ENCODE data around the gene SLC4A7. TPM values are rescaled to one million over a fixed set of nuclear protein-coding genes. Genes with fewer than 3 reads are reported as not detected.

Gene SLC4A7
- total RNA-seq, 2 experiments from 2014 or later: 25.9 to 31.9 TPM

DNA sequence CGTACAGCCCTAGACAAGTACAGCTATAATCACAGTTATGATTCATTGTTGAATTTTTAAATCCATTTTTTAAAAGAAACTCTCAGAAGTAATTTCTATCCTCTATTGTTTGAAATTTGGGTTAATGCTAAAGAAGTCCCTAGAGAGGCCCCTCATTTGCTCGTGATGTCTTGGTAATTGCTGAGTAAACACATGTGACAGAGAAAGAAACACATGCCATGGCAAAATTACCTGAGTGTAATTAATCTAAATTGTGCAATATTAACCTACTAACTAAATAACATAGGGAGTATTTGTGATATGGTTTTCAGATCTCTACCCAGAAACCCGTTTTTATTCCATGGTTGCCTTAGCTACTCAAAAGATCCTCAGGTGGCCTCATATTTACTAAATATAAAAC is 125.8 kb downstream of the SLC4A7 start:
- no TSS peak for BruUV-seq (replicated peaks)
- H3K9me3 ChIP-seq (ENCODE audit: low read length): no peaks in the 10 kb centered on the region
- H3K36me3 ChIP-seq (ENCODE audit: insufficient read depth, low read length): no peaks in the 10 kb centered on the region
- intact Hi-C loops (cut with micrococcal nuclease; ENCODE audit: unreplicated experiment): loop anchor here (5.0 kb wide), 1 partner anchor 124 kb away; the partner anchor contains the start of gene SLC4A7
- DNase-seq (ENCODE audit: low spot score): no peak
- ChIA-PET POLR2A (interaction anchor here (0.5 to 1.0 kb wide), 2 partner anchors 109 to 744 kb away, joined by 3 to 4 read pairs; no protein-coding TSS in a partner anchor), CTCF (ENCODE audit: unreplicated experiment) (no interaction called here)
- H2AFZ ChIP-seq (ENCODE audit: low read length): peak overlapping the region; percentile 31; the same call in 1 of the 2 replicates
- TF ChIP-seq CTCF (conservative IDR thresholded peaks at IDR 0.05; ENCODE audit: low read length): no peak
- no peak for TF ChIP-seq EZH2phosphoT487 (IDR thresholded peaks at IDR 0.05; ENCODE audit: borderline replicate concordance, low read depth, low read length)
- H3K27ac ChIP-seq (ENCODE audit: low read depth, low read length, poor library complexity, severe bottlenecking): no peak overlapping the region
- H3K4me1 ChIP-seq (ENCODE audit: insufficient read depth, low read length, poor library complexity, severe bottlenecking): peaks cover 21% of the 10 kb centered on the region
- H3K4me2 ChIP-seq (ENCODE audit: low read length): no peak overlapping the region
- no peaks in the 10 kb centered on the region for H4K20me1 ChIP-seq (ENCODE audit: insufficient read depth, low read length)
- H3K9me2 ChIP-seq (ENCODE audit: insufficient read depth, low read length): no peaks in the 10 kb centered on the region
- no peaks in the 10 kb centered on the region for H3K79me2 ChIP-seq (ENCODE audit: insufficient read depth, low read depth, low read length)
- no peak overlapping the region for H3K4me3 ChIP-seq (ENCODE audit: low read depth, low read length, poor library complexity, severe bottlenecking)

- Histone ChIP-seq H3K4me1 (ENCODE audit: insufficient read depth, low read length, poor library complexity, severe bottlenecking) (peaks cover 21% of the 10 kb centered on the region), H3K4me2 (ENCODE audit: low read length) (no peak overlapping the region), H2AFZ (ENCODE audit: low read length) (no peak overlapping the region; the same call in 1 of the 2 replicates), H3K36me3 (ENCODE audit: insufficient read depth, low read length) (no peaks in the 10 kb centered on the region), H3K79me2 (ENCODE audit: insufficient read depth, low read depth, low read length) (no peaks in the 10 kb centered on the region), H4K20me1 (ENCODE audit: insufficient read depth, low read length) (no peaks in the 10 kb centered on the region), H3K27ac (ENCODE audit: low read depth, low read length, poor library complexity, severe bottlenecking) (no peak overlapping the region), H3K4me3 (ENCODE audit: low read depth, low read length, poor library complexity, severe bottlenecking) (no peak overlapping the region), H3K9me3 (ENCODE audit: low read length) (no peaks in the 10 kb centered on the region), H3K9me2 (ENCODE audit: insufficient read depth, low read length) (no peaks in the 10 kb centered on the region)
- peak; percentile 64 for DNase-seq (ENCODE audit: low spot score)
- CTCF ChIA-PET (ENCODE audit: unreplicated experiment): no interaction called here
- no TSS peak for BruUV-seq (replicated peaks)
- TF ChIP-seq EZH2phosphoT487 (IDR thresholded peaks at IDR 0.05; ENCODE audit: borderline replicate concordance, low read depth, low read length): no peak
- peak; percentile 86 for TF ChIP-seq CTCF (conservative IDR thresholded peaks at IDR 0.05; ENCODE audit: low read length)
- intact Hi-C loops (cut with micrococcal nuclease; ENCODE audit: unreplicated experiment): loop anchor here (1.0 to 5.0 kb wide), 3 partner anchors 110 to 323 kb away; partner anchors contain the start of gene SLC4A7
- POLR2A ChIA-PET: interaction anchor here (1.0 kb wide), 1 partner anchor 109 kb away, joined by 4 read pairs; no protein-coding TSS in a partner anchor
Observed at GRCh38 chr3:27357665-27358258, 126.4 kb downstream of the SLC4A7 start.

DNA sequence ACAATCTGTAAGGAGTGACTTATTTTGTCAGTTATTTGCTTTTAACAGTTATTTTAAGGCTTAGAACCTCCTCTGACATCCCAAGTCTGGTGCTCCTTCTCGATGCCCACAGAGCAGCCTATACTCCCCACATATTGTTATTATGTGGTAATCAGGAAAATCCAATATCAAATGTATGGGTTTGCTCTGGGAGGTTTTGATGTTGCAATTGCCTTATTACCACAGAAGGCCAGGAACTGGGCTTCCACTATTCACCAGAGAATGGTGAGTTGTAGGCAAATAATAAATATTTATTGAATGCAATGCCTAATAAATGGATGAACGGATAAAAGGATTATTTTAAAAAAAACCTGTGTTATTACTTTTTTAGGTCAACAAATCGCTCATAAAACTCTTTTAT is 127.2 kb downstream of the SLC4A7 start:
- H3K4me2 ChIP-seq (ENCODE audit: low read length): no peak overlapping the region
- H3K36me3 ChIP-seq (ENCODE audit: insufficient read depth, low read length): no peaks in the 10 kb centered on the region
- H3K4me3 ChIP-seq (ENCODE audit: low read depth, low read length, poor library complexity, severe bottlenecking): no peak overlapping the region
- BruUV-seq (replicated peaks): no TSS peak
- no peak overlapping the region for H3K27ac ChIP-seq (ENCODE audit: low read depth, low read length, poor library complexity, severe bottlenecking)
- H3K9me2 ChIP-seq (ENCODE audit: insufficient read depth, low read length): no peaks in the 10 kb centered on the region
- H2AFZ ChIP-seq (ENCODE audit: low read length): no peak overlapping the region
- ChIA-PET CTCF (ENCODE audit: unreplicated experiment) (no interaction called here), POLR2A (no interaction called here)
- no peak for DNase-seq (ENCODE audit: low spot score)
- H4K20me1 ChIP-seq (ENCODE audit: insufficient read depth, low read length): no peaks in the 10 kb centered on the region
- no peaks in the 10 kb centered on the region for H3K79me2 ChIP-seq (ENCODE audit: insufficient read depth, low read depth, low read length)
- TF ChIP-seq EZH2phosphoT487 (IDR thresholded peaks at IDR 0.05; ENCODE audit: borderline replicate concordance, low read depth, low read length) (no peak), CTCF (conservative IDR thresholded peaks at IDR 0.05; ENCODE audit: low read length) (no peak)
- H3K9me3 ChIP-seq (ENCODE audit: low read length): no peaks in the 10 kb centered on the region
- intact Hi-C loops (cut with micrococcal nuclease; ENCODE audit: unreplicated experiment): loop anchor here (1.0 to 5.0 kb wide), 3 partner anchors 110 to 324 kb away; partner anchors contain the start of gene SLC4A7
- H3K4me1 ChIP-seq (ENCODE audit: insufficient read depth, low read length, poor library complexity, severe bottlenecking): peaks cover 21% of the 10 kb centered on the region
